ENCODE results near the gene GAB2. TPM values are rescaled to one million over a fixed set of nuclear protein-coding genes. Genes with fewer than 3 reads are reported as not detected.

The GAB2 gene
- total RNA-seq, 1 donor from 2014 or later = 65.1 TPM

- no peak for DNase-seq (ENCODE audit: low spot score)
Measured at GRCh38 chr11:78344676-78345075, 72.9 kb downstream of the GAB2 start.

- DNase-seq (ENCODE audit: low spot score) = no peak
Measured at GRCh38 chr11:78344094-78344493, 73.5 kb downstream of the GAB2 start.

- DNase-seq (ENCODE audit: low spot score) = no peak
Measured at GRCh38 chr11:78343303-78343702, 74.3 kb downstream of the GAB2 start.

- DNase-seq (ENCODE audit: low spot score) = no peak
Measured at GRCh38 chr11:78341841-78342240, 75.8 kb downstream of the GAB2 start.

- no peak for DNase-seq (ENCODE audit: low spot score)
Measured at GRCh38 chr11:78340530-78340929, 77.1 kb downstream of the GAB2 start.

- DNase-seq (ENCODE audit: low spot score) = no peak
Measured at GRCh38 chr11:78339945-78340344, 77.7 kb downstream of the GAB2 start.

- no peak for DNase-seq (ENCODE audit: low spot score)
Measured at GRCh38 chr11:78339483-78339882, 78.1 kb downstream of the GAB2 start.

GRCh38 chr11:78338702-78339101 is 78.9 kb downstream of the GAB2 start:
- DNase-seq (ENCODE audit: low spot score) = no peak

GRCh38 chr11:78338138-78338537 is 79.5 kb downstream of the GAB2 start:
- DNase-seq (ENCODE audit: low spot score) = no peak

GRCh38 chr11:78337554-78337924 is 80.1 kb downstream of the GAB2 start:
- no peak for DNase-seq (ENCODE audit: low spot score)

- no peak for DNase-seq (ENCODE audit: low spot score)
Measured at GRCh38 chr11:78336877-78337553, 80.6 kb downstream of the GAB2 start.

GRCh38 chr11:78334109-78334508 is 83.5 kb downstream of the GAB2 start:
- no peak for DNase-seq (ENCODE audit: low spot score)

- no peak for DNase-seq (ENCODE audit: low spot score)
Measured at GRCh38 chr11:78332872-78333271, 84.7 kb downstream of the GAB2 start.

GRCh38 chr11:78332174-78332866 is 85.3 kb downstream of the GAB2 start:
- DNase-seq (ENCODE audit: low spot score) = no peak

GRCh38 chr11:78331711-78332110 is 85.9 kb downstream of the GAB2 start:
- no peak for DNase-seq (ENCODE audit: low spot score)

- no peak for DNase-seq (ENCODE audit: low spot score)
Measured at GRCh38 chr11:78330361-78330760, 87.3 kb downstream of the GAB2 start.

GRCh38 chr11:78327945-78328344 is 89.7 kb downstream of the GAB2 start:
- no peak for DNase-seq (ENCODE audit: low spot score)

GRCh38 chr11:78325274-78325781 is 92.3 kb downstream of the GAB2 start:
- no peak for DNase-seq (ENCODE audit: low spot score)

GRCh38 chr11:78323363-78323762 is 94.3 kb downstream of the GAB2 start:
- no peak for DNase-seq (ENCODE audit: low spot score)

GRCh38 chr11:78319453-78319955 is 98.1 kb downstream of the GAB2 start:
- DNase-seq (ENCODE audit: low spot score) = no peak

- DNase-seq (ENCODE audit: low spot score) = no peak
Measured at GRCh38 chr11:78318321-78319114, 99.1 kb downstream of the GAB2 start.

GRCh38 chr11:78315724-78316123 is 101.9 kb downstream of the GAB2 start:
- no peak for DNase-seq (ENCODE audit: low spot score)
